Cerebellar cortex (tissue), 1 donor: ENCODE measurements around the gene MRPS18A.

ENCODE experiments used
- DNase-seq: peaks from one replicate; pipeline ENCODE4 v3.0.0-alpha.2; 2015; ENCODE audit warnings: low spot score

MRPS18A gene

GRCh38 chr6:43687437-43688347 lies at the start of gene MRPS18A:
Gene MRPS18A, minus strand, starts transcription at chr6:43687791. Its CDS starts 12 bp downstream, at chr6:43687779.
- peak; percentile 92 for DNase-seq

GRCh38 chr6:43736844-43737243 lies 49.3 kb upstream of the MRPS18A start:
- DNase-seq: no peak

- DNase-seq: no peak
Observed at GRCh38 chr6:43736211-43736786, 48.7 kb upstream of the MRPS18A start.

- DNase-seq: no peak
Observed at GRCh38 chr6:43735642-43736199, 48.1 kb upstream of the MRPS18A start.

DNA sequence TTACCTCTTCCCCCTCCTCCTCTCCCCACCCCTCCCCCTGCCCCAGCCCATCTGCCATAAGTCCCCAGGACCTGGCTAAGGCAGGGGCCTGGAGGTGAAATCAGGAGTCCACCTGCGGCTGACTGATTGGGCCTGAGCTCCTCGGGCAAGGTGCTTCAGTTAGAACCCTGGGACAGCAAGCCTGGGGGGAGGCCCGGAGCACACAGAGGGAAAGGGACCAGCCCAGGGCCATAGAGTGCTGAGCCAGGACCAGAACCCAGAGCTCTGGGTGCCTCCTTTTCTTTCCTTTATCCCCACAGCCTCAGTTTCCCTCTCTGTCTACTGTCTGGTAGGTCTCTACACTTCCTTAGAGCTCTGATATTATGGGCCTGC lies 46.7 kb upstream of the MRPS18A start:
- DNase-seq: no peak

DNA sequence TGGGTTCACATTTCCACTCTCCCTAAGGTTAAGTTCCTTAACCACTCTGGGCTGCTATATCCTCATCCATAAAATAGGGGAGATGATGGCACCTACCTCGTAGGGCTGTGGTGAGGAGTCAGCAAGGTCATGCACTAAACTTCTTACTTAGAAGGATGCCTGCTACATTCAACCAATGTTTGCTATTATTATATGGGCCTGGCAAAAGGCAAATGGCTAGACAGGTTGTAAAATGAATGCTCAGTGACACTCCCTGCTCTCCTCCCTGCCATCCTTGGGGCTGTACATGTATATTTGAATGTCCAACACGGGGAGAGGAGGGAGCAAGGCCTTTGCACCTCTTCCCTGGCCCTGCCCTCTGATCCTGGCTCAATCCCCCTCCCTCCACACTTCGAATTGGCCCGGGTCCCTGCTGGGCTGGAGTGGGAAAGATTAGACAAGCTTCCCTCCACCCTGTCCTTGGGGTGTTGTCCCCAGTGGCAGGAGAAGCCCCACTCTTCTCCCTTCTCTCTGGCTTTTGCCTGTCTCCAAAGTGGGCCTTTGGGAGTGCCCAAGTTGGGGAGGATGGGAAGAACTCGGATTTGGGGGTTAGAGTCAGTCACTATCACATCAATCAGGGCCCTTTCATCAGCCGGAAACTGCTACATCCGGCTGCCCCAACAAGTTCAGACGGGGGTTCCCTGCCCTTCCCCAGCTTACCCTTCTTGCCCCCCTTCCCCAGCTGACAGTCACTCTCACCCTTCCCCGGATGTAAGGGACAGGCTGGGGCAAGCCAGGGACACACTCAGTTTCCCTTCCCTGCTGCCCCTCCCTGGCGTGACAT lies 46.1 kb upstream of the MRPS18A start:
- no peak for DNase-seq

GRCh38 chr6:43730634-43731033 lies 43.0 kb upstream of the MRPS18A start:
- DNase-seq: no peak

- no peak for DNase-seq
Observed at GRCh38 chr6:43729537-43729936, 41.9 kb upstream of the MRPS18A start.

DNA sequence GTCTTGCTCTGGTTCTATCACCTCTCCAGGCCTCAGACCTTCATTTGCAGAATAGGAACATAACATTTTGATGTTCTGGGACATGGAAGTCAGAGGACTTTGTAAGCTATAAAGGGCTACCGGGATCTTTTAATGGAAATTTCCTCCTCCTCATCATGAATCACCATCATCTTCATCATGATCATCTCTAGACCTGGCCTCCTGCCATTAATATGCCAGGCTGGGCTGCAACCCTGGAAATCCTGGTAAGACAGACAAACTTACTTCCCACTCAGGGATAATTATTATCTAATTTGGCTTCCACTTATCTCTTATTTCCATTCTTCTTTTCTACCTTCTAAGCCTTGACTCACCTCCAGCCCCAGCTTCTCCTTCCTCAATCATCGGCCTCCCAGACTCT lies 41.0 kb upstream of the MRPS18A start:
- no peak for DNase-seq

- DNase-seq: no peak
Observed at GRCh38 chr6:43727634-43728033, 40.0 kb upstream of the MRPS18A start.

- DNase-seq: no peak
Observed at GRCh38 chr6:43725643-43726580, 38.3 kb upstream of the MRPS18A start.

GRCh38 chr6:43724914-43725642 lies 37.5 kb upstream of the MRPS18A start:
- no peak for DNase-seq

DNA sequence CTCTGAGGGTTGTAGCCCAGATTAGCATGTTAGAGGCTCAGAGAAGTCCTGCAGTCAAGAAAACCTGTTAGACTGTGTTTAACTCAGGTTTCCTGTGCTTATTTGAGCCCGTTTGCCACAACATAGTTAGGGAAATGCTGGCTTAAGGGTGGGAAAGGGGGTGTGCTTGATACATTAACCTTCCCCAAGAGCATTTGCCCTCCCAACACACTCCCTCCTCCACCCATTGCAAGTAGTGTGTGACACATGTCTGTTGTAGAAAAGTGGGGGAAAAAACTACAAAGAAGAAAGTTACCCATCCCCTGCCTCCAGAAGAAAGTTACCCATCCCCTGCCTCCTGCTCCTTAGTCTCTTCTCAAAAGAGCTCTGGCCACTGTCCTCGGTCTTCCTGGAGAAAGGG lies 36.8 kb upstream of the MRPS18A start:
- DNase-seq: no peak

- DNase-seq: peak; percentile 55
Observed at GRCh38 chr6:43723737-43724295, 36.2 kb upstream of the MRPS18A start.

GRCh38 chr6:43722920-43723545 lies 35.4 kb upstream of the MRPS18A start:
- DNase-seq: no peak

DNA sequence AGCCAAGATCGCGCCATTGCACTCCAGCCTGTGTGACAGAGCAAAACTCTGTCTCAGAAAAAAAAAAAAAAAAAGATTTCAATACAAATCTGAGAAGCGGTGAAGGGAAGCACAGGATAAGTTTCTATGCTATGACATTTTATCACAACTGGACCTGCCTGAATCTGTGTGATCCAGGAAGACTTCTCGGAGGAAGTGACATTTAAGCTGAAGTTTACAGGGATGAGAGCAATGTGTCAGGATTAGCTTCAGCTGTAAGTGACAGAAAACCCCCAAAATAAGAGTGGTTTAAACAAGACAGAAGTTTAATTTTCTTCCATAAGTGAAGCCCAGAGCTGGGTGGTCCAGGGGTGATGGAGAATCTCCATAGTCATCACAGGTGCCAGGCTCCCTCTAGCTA lies 33.4 kb upstream of the MRPS18A start:
- no peak for DNase-seq

DNA sequence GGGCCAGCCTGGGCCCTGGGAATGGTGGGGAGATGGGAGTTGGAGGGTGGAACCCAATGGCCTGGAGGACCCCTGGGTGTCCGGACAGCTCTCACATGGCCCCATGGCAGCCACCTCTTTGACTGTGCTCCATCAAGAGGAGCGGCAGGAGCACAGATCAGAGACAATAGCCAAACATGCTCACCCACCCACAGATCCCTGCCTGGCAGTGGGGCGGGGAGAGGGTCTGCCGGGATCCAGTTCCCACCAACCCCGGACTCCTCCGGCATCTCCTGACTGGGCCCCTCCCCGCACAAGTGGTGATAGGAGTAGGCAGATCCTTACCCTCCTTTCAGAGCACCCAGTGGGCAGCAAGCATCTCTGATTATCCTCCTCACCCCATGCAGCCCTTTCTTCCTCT lies 31.9 kb upstream of the MRPS18A start:
- no peak for DNase-seq

- DNase-seq: no peak
Observed at GRCh38 chr6:43718387-43719105, 31.0 kb upstream of the MRPS18A start.

DNA sequence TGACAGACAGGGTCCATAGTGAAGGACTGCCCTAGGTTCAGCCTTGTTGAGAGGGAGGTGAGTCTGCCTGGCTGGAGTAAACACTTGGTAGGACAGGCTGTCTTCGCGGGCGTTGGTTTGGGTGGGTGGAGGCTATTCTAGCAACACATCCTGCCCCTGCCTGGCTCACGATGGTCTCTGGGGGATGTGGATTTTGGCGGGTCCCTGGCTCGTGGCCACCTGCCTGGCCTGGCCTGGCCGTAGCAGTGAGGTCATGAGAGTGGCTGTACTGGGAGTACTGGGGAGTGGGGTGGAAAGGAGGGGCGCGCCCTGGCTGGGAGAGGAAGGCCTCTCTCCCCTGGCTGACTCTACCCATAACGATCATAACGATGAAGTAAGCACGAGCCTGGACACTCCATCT lies 30.2 kb upstream of the MRPS18A start:
- no peak for DNase-seq
